GM12892 (cell line): Measurements from ENCODE around the gene FAM240A.

Source experiments
- POLR2A ChIP-seq: IDR thresholded peaks from 2 replicates; pipeline ENCODE4 v1.6.1; 2011; ENCODE audit warnings: low read depth, low read length, control low read depth
- POLR2AphosphoS5 ChIP-seq: IDR thresholded peaks from 2 replicates; pipeline ENCODE4 v1.6.1; 2011; ENCODE audit warnings: low read depth, low read length, control low read depth

DNA sequence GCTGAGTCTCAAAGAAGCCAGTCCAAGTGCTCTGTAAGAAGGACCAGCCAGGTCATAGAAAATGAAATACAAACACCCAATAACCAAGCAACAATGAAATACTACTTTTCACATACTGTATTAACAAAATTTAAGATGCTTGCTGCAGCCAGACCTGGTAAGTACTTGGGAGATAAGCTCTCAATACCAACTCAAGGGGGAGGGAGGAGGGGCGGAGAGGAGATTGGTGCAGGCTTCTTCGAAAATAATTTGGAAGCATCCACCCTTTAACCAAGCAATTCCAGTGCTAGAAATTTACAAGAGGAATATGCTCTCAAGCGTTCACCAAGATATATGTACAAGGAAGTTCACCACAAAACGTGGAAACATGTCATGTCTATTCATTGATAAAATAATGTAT, 38.6 kb upstream of the FAM240A start:
- no peak for TF ChIP-seq POLR2A
- no peak for TF ChIP-seq POLR2AphosphoS5
